ENCODE results near the gene KIAA1755.

DNA sequence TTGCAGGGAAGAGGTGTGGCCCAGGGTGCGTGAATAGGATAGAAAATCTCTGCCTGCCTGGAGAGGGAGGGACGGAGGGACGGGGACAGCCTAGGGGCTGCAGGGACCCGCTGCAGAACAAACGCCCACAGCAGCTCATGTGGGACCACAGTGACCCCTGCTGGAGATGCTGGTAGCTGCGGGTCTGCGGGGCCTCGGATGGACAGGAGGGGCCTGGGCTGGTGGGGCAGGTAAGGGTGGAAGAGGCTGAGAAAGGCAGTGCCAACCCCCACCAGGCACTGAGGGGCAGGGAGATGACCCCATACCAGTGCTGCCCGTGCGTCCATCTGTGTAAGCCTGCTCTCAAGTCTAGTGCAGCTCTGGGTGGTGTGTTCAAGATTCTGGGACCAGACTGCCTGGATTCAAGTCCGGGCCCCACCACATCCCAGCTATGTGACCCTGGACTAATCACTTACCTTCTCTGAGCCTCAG lies 39.4 kb downstream of the KIAA1755 start:
- TF ChIP-seq EZH2phosphoT487 (IDR thresholded peaks at IDR 0.05; ENCODE audit: borderline replicate concordance), result no peak
- TF ChIP-seq, protein P1, sequence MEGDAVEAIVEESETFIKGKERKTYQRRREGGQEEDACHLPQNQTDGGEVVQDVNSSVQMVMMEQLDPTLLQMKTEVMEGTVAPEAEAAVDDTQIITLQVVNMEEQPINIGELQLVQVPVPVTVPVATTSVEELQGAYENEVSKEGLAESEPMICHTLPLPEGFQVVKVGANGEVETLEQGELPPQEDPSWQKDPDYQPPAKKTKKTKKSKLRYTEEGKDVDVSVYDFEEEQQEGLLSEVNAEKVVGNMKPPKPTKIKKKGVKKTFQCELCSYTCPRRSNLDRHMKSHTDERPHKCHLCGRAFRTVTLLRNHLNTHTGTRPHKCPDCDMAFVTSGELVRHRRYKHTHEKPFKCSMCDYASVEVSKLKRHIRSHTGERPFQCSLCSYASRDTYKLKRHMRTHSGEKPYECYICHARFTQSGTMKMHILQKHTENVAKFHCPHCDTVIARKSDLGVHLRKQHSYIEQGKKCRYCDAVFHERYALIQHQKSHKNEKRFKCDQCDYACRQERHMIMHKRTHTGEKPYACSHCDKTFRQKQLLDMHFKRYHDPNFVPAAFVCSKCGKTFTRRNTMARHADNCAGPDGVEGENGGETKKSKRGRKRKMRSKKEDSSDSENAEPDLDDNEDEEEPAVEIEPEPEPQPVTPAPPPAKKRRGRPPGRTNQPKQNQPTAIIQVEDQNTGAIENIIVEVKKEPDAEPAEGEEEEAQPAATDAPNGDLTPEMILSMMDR (conservative IDR thresholded peaks at IDR 0.05; ENCODE audit: low read length), result peak; percentile 94
